GM18511 (cell line): ENCODE results near the gene ADGRB3.
"Not testable (repeated sequence)": the region's sequence is repeated elsewhere in the genome, so short reads cannot be mapped to it uniquely, and the experiment has no call there.

ENCODE experiments used
- ATAC-seq: cut with Tn5 transposase; IDR thresholded peaks from one replicate; pipeline ENCODE4 v1.9.1; 2021; ENCODE audit warnings: mild to moderate bottlenecking, moderate library complexity; ENCODE audit not compliant: unreplicated experiment

The ADGRB3 gene

GRCh38 chr6:69100772-69101171 lies 465.7 kb downstream of the ADGRB3 start:
- no peak for ATAC-seq

DNA sequence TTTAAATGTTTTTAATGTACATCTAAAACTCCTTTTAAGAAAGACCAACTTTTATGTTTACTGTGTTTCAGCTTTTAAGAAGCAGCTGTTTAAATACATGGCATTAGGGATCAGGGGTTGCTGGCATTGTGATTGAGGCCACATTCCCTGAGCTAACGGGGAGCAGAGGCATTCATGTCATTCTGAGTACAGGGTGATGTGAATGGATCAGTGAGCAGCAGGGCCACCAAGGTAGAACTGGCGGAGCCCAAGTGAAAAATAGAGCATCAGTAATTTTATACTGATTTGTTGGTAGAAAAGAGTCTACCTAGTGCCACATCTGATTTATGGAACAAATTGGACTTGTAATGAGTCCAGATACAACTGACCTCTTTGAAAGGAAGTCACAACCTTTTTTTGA lies 467.3 kb downstream of the ADGRB3 start:
- ATAC-seq = no peak

DNA sequence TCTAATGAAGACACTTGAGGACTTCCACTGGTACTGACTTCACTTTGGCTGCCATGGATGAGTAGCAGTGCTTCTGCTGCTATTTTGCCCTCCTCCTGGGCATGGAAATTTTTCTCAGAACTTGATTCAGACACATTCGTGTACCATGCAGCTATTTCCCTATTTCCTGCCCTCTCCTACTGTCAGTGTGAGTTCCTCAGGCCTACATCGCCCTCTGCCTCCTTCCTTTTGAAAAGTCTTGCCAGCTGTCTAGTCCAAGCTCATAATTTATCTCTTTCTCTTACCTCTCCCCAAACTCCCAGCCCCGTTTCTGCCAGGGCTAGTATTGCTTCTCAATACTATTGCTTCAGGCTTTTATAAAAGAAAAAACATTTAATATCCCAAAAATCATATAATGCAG lies 470.2 kb downstream of the ADGRB3 start:
- no peak for ATAC-seq

DNA sequence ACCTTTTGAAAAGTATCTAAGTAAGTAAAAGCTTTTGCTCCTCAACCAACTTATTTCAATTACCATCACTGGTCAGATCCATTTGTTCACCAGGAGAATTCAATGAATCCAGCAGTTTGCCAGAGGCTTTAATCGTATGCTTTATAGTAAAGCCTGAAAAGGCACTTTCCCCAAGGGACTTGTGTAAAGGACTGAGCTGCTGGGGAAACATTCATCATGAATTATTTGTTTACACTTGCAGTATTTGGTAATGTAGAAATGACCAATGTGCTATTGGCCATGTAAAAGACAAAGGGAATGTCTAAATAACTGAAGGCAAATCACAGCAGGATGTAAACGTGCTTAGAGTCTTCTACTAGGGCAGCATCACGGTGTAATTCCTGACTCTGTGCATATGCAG lies 471.4 kb downstream of the ADGRB3 start:
- no peak for ATAC-seq

DNA sequence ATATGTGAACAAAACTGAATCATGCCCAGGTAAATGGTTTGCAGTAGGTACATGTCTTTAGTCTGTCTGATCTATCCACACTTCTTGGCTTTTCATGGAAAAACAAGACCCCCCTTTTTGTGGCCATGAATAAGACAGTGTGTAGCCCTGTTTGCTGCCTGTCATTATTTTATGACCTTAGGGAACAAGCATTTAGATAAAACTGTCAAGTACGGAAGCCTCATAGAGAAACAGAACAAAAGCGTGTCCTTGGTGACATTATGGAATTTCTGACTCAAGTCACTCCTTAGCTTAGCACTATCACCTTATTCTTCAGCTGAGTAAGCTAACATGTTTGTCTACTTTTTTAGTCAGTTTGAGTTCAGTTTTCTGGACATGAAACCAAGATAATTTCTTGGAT lies 476.2 kb downstream of the ADGRB3 start:
- ATAC-seq = no peak

DNA sequence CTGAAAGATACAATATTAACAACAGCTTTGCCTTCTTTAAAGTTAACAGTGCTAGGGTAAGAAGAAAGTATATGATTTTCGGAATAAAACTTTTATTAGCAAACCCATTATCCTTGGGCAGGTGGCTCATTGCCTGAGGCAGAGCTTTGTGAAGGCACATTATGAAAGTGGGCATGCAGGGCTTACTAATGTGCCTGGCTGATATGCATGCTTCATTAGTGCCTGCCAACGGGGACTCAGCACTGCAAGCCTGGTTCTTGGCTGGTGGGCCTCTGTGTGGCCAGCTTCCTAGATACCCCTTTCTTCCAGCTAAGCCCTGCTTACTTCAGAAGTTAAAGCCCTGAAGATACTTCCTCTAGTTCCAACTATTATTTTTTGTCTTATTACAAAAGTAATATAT lies 481.6 kb downstream of the ADGRB3 start:
- no peak for ATAC-seq

DNA sequence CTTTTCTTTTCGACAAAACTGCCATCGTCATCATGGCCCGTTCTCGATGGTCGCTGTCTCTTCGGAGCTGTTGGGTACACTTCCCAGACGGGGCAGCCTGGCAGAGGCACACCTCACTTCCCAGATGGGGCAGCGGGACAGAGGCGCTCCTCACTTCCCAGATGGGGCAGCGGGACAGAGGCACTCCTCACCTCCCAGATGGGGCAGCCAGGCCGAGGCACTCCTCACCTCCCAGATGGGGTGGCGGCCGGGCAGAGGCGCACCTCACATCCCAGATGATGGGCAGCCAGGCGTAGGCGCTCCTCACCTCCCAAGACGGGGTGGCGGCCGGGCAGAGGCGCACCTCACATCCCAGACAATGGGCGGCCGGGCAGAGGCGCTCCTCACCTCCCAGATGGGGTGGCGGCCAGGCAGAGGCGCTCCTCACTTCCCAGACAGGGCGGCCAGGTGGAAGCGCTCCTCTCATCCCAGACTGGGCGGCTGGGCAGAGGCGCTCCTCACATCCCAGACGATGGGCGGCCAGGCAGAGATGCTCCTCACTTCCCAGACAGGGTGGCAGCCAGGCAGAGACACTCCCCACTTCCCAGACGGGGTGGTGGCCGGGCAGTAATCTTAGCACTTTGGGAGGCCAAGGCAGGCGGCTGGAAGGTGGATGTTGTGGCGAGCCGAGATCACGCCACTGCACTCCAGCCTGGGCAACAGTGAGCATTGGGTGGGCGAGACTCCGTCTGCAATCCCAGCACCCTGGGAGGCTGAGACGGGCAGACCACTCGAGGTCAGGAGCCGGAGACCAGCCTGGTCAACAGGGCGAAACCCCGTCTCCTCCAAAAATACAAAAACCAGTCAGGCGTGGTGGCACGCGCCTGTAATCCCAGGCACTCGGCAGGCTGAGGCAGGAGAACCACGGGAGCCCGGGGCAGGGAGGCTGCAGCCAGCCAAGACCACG lies 486.7 kb downstream of the ADGRB3 start:
- not testable (repeated sequence) for ATAC-seq

DNA sequence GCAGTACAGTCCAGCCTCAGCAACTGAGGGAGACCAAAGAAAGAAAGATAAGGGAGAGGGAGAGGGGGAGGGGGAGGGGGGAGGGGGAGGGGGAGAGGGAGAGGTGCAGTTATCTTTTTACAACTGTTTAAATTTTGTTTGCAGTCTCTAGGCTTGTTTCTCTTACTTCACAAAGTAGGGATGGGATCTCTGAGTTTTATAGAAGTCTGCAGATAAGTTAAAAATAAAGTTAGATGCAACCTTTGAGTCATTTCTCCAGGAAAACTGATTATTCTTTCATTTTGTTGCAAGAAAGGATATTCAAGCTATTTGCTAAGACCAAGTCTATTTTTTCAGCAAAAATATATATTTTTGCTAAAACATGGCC lies 487.3 kb downstream of the ADGRB3 start:
- no peak for ATAC-seq

GRCh38 chr6:69128411-69128810 lies 493.3 kb downstream of the ADGRB3 start:
- no peak for ATAC-seq

- no peak for ATAC-seq
Observed at GRCh38 chr6:69129046-69129445, 494.0 kb downstream of the ADGRB3 start.

DNA sequence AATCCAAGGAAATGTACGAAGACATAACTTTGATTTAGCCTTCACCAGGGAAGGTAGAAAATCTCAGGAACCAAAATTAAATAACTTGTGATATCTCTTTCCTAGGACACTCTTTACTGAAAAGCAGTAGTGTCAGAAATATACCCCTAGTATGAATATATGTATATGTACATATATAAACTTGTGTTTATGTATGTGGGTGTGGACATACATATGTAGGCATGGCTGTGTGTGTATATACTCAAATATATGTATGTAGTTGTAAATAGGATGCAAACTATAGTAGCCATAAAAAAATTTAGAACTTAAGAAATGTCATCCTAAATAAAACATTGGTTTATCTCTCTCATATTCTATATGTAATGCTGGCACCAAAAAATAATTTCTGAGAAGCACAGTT lies 500.8 kb downstream of the ADGRB3 start:
- ATAC-seq = no peak

DNA sequence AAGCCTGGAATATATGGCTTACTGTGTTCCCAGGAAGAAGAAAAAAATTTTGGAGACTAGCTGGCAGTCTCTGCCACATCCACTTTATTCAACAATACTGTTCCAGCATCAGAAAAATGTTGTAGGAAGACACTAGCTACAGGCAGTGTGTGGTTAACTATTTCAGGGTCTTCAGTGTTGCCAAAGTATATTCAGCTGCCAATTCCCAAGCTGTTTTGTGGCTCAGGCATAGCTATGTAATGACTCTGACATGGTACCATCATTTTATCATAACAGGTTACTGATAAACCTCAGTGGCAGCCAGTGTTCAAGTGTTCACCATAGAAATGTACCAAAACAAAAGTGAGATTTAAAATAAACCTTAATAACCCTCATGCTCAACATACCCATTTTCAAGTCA lies 503.1 kb downstream of the ADGRB3 start:
- no peak for ATAC-seq

GRCh38 chr6:69138893-69139494 lies 503.9 kb downstream of the ADGRB3 start:
- no peak for ATAC-seq

DNA sequence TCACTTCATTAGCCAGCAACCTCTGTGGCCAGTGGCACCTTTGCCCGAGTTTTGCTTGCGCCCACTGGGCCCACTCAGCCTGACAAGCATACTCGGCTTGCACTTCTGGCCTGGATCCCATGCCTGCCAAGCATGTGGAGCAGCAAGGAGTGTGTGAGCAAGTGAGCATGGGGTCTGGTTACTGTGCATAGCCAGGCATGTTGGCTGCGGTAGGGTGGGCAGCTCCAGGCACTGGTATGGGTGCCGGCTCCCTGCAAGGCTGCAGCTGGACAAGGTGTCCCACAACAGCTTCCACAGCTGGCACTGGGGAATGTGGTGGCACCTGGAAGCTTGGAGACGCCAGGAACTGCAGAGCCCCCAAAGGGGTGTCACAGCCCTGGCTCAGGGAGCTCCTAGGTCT lies 510.0 kb downstream of the ADGRB3 start:
- ATAC-seq = no peak

- ATAC-seq = no peak
Observed at GRCh38 chr6:69146385-69146784, 511.3 kb downstream of the ADGRB3 start.

- no peak for ATAC-seq
Observed at GRCh38 chr6:69155467-69155866, 520.4 kb downstream of the ADGRB3 start.

- no peak for ATAC-seq
Observed at GRCh38 chr6:69162811-69163210, 527.7 kb downstream of the ADGRB3 start.

- no peak for ATAC-seq
Observed at GRCh38 chr6:69164564-69165229, 529.6 kb downstream of the ADGRB3 start.

- no peak for ATAC-seq
Observed at GRCh38 chr6:69179681-69180080, 544.6 kb downstream of the ADGRB3 start.

GRCh38 chr6:69180361-69181067 lies 545.4 kb downstream of the ADGRB3 start:
- ATAC-seq = no peak

DNA sequence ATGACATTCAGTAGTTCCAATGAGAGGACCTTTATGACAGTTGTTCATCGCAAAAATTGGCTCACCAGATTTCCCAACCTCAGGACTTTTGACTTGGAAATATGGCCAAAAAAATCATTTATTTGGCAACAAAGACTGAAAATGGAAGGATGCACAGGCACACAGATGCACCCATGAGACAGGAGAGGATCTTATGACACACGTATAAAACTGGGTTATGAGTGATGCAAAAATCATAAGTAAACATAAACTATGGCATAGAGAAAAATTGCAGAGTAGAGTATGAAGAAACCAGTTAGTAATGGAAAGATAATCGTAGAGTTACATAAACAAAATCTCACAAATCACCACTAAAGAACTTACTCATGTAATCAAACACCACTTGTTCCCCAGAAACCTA lies 546.9 kb downstream of the ADGRB3 start:
- ATAC-seq = no peak
